ENCODE data around the gene ZNF699. TPM values are rescaled to one million over a fixed set of nuclear protein-coding genes. Genes with fewer than 3 reads are reported as not detected.

The ZNF699 gene
- total and polyA plus RNA-seq, 2 of the 13 experiments (the other 11 are each of a cell fraction or from before 2014, with no cell fraction given), result 0.33 to 2.2 TPM

GRCh38 chr19:9353011-9353410, 43.4 kb upstream of the ZNF699 start:
- Histone ChIP-seq H3K27ac (ENCODE audit: extremely low read length, insufficient read depth, low read length) (peak overlapping the region; percentile 46), H3K4me3 (replicated peaks in 1 of 3; ENCODE audit: insufficient read depth in 1 of 3, low read depth in 2 of 3, low read length in 3 of 3) (no peak overlapping the region), H3K4me1 (ENCODE audit: insufficient read depth, low read length) (peaks cover 21% of the 10 kb centered on the region), H3K9me3 (ENCODE audit: low read length) (peaks cover 67% of the 10 kb centered on the region), H4K20me1 (ENCODE audit: insufficient read depth, low read length) (no peaks in the 10 kb centered on the region), H3K36me3 (replicated peaks in 1 of 2; ENCODE audit: control insufficient read depth in 1 of 2, insufficient read depth in 2 of 2, low read length in 2 of 2) (no peaks in the 10 kb centered on the region), H3K9ac (ENCODE audit: insufficient read depth, low read depth, low read length) (no peak overlapping the region), H3K79me2 (ENCODE audit: insufficient read depth, low read length) (no peaks in the 10 kb centered on the region), H2AFZ (ENCODE audit: low read length) (no peak overlapping the region), H3K4me2 (ENCODE audit: low read depth, low read length) (0 out of 2 replicates have a peak overlapping the region, but pooled peaks have one; percentile 18), H3K27me3 (ENCODE audit: control insufficient read depth in 1 of 2, insufficient read depth in 2 of 2, low read length in 2 of 2) (no peaks in the 10 kb centered on the region; a peak in 1 of 5 replicates)
- no TSS peak for BruUV-seq (replicated peaks)
- intact Hi-C loops (cut with micrococcal nuclease; ENCODE audit: unreplicated experiment) (no loop called here), in situ Hi-C loops (cut with HindIII; ENCODE audit: extremely low pct_ligation_motif_present, low pct_unique_long_range_greater_than_20kb) (no loop called here)
- CTCF ChIA-PET (ENCODE audit: low intra/inter-chr PET ratio, low total read pairs), result no interaction called here
- DNase-seq (ENCODE audit: low spot score), result peak; percentile 66
- POLR2A ChIA-PET, result no interaction called here
- no peak for FAIRE-seq
- ATAC-seq, result peak; percentile 60
- TF ChIP-seq HDAC6 (IDR thresholded peaks at IDR 0.05; ENCODE audit: low read depth, low read length) (no peak), MXD4 (CRISPR knock-in tag; IDR thresholded peaks at IDR 0.05) (no peak), NFE2 (CRISPR knock-in tag; IDR thresholded peaks at IDR 0.05) (no peak), NR2F2 (IDR thresholded peaks at IDR 0.05; ENCODE audit: borderline replicate concordance, low read depth) (0 out of 2 replicates have a peak, but pooled peaks have one; percentile 19), CSRNP2 (CRISPR knock-in tag; conservative IDR thresholded peaks at IDR 0.05; ENCODE audit: low read depth) (no peak), NR0B2 (CRISPR knock-in tag; IDR thresholded peaks at IDR 0.05) (no peak), ZNF766 (CRISPR knock-in tag; IDR thresholded peaks at IDR 0.05; ENCODE audit: borderline replicate concordance) (no peak), ZNF609 (CRISPR knock-in tag; IDR thresholded peaks at IDR 0.05; ENCODE audit: borderline replicate concordance) (0 out of 2 replicates have a peak, but pooled peaks have one; percentile 19), HNF4G (IDR thresholded peaks at IDR 0.05; ENCODE audit: borderline replicate concordance, low read depth, low read length) (peak; percentile 28; the same call in 1 of the 2 replicates), HNF4G (CRISPR knock-in tag; IDR thresholded peaks at IDR 0.05; ENCODE audit: borderline replicate concordance, low read depth) (no peak), WIZ (CRISPR knock-in tag; IDR thresholded peaks at IDR 0.05) (no peak), NR2F6 (IDR thresholded peaks at IDR 0.05) (peak; percentile 42; the same call in 1 of the 2 replicates), NR2F6 (CRISPR knock-in tag; IDR thresholded peaks at IDR 0.05) (no peak)
- TF ChIP-seq, protein P1, sequence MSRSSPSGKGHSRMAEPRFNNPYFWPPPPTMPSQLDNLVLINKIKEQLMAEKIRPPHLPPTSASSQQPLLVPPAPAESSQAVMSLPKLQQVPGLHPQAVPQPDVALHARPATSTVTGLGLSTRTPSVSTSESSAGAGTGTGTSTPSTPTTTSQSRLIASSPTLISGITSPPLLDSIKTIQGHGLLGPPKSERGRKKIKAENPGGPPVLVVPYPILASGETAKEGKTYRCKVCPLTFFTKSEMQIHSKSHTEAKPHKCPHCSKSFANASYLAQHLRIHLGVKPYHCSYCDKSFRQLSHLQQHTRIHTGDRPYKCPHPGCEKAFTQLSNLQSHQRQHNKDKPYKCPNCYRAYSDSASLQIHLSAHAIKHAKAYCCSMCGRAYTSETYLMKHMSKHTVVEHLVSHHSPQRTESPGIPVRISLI (CRISPR knock-in tag; IDR thresholded peaks at IDR 0.05; ENCODE audit: borderline replicate concordance), result peak; percentile 46; the same call in 1 of the 2 replicates
